ENCODE data around the gene RPL10. TPM values are rescaled to one million over a fixed set of nuclear protein-coding genes. Genes with fewer than 3 reads are reported as not detected.

RPL10 gene
- total RNA-seq, 2 donors from 2014 or later: 2,221 to 4,479 TPM

- peaks cover under 1 to 20% of the 10 kb centered on the region in 2 donors for H3K4me1 ChIP-seq (ENCODE audit: control insufficient read depth in 1 of 2, low read depth in 2 of 2)
- no peak overlapping the region for H3K27ac ChIP-seq
- DNase-seq (ENCODE audit: low spot score) (no peak), ATAC-seq (ENCODE audit: insufficient number of reproducible peaks, low FRiP score, low read depth) (no peak)
- no peaks in the 10 kb centered on the region for H3K36me3 ChIP-seq
- no peaks in the 10 kb centered on the region for H3K27me3 ChIP-seq (replicated peaks; ENCODE audit: insufficient read depth)
- H3K9me3 ChIP-seq: no peaks in the 10 kb centered on the region
- no peak overlapping the region for H3K4me3 ChIP-seq
- TF ChIP-seq CTCF (IDR thresholded peaks at IDR 0.05): no peak
These were observed 41.7 kb downstream of the RPL10 start for GRCh38 chrX:154439841-154440240.

GRCh38 chrX:154440623-154441357 is 42.6 kb downstream of the RPL10 start:
- TF ChIP-seq CTCF (IDR thresholded peaks at IDR 0.05): no peak
- H3K27ac ChIP-seq: no peak overlapping the region
- no peak for ATAC-seq (ENCODE audit: insufficient number of reproducible peaks, low FRiP score, low read depth)

GRCh38 chrX:154441564-154441963 is 43.4 kb downstream of the RPL10 start:
- DNase-seq (ENCODE audit: low spot score) (no peak), ATAC-seq (ENCODE audit: insufficient number of reproducible peaks, low FRiP score, low read depth) (no peak)
- peaks cover 6 to 35% of the 10 kb centered on the region in 2 donors for H3K4me1 ChIP-seq (ENCODE audit: control insufficient read depth in 1 of 2, low read depth in 2 of 2)
- TF ChIP-seq CTCF (IDR thresholded peaks at IDR 0.05): no peak
- no peaks in the 10 kb centered on the region for H3K27me3 ChIP-seq (replicated peaks; ENCODE audit: insufficient read depth)
- no peak overlapping the region for H3K4me3 ChIP-seq
- H3K27ac ChIP-seq: no peak overlapping the region
- H3K36me3 ChIP-seq: no peaks in the 10 kb centered on the region
- no peaks in the 10 kb centered on the region for H3K9me3 ChIP-seq

More at GRCh38 chrX:154440623-154441357, 42.6 kb downstream of the RPL10 start:
- Histone ChIP-seq H3K36me3 (no peaks in the 10 kb centered on the region), H3K4me3 (no peak overlapping the region), H3K4me1 (ENCODE audit: control insufficient read depth in 1 of 2, low read depth in 2 of 2) (peaks cover 6 to 30% of the 10 kb centered on the region in 2 donors), H3K27me3 (replicated peaks; ENCODE audit: insufficient read depth) (no peaks in the 10 kb centered on the region), H3K9me3 (no peaks in the 10 kb centered on the region)
- no peak for DNase-seq (ENCODE audit: low spot score)

- no peak for ATAC-seq (ENCODE audit: insufficient number of reproducible peaks, low FRiP score, low read depth)
- Histone ChIP-seq H3K4me3 (no peak overlapping the region), H3K27me3 (replicated peaks; ENCODE audit: insufficient read depth) (no peaks in the 10 kb centered on the region), H3K9me3 (no peaks in the 10 kb centered on the region), H3K4me1 (ENCODE audit: control insufficient read depth in 1 of 2, low read depth in 2 of 2) (peaks cover 6 to 35% of the 10 kb centered on the region in 2 donors), H3K36me3 (no peaks in the 10 kb centered on the region), H3K27ac (no peak overlapping the region)
- TF ChIP-seq CTCF (IDR thresholded peaks at IDR 0.05): no peak
- DNase-seq (ENCODE audit: low spot score): no peak
These were observed 44.0 kb downstream of the RPL10 start for GRCh38 chrX:154441984-154442707.

GRCh38 chrX:154443479-154443910 is 45.3 kb downstream of the RPL10 start:
- H3K36me3 ChIP-seq: peaks cover 3% of the 10 kb centered on the region
- no peak for DNase-seq (ENCODE audit: low spot score)
- peak overlapping the region; percentile 70 for H3K4me3 ChIP-seq
- H3K27me3 ChIP-seq (replicated peaks; ENCODE audit: insufficient read depth): no peaks in the 10 kb centered on the region
- no peaks in the 10 kb centered on the region for H3K9me3 ChIP-seq
- H3K4me1 ChIP-seq (ENCODE audit: control insufficient read depth in 1 of 2, low read depth in 2 of 2): peaks cover 6 to 30% of the 10 kb centered on the region in 2 donors
- no peak for TF ChIP-seq CTCF (IDR thresholded peaks at IDR 0.05)
- H3K27ac ChIP-seq: peak overlapping the region; percentile 66 to 77
- ATAC-seq (ENCODE audit: insufficient number of reproducible peaks, low FRiP score, low read depth): no peak
